GM18517 (cell line): ENCODE measurements around the gene ITGA2.

Experiments used
- ATAC-seq: cut with Tn5 transposase; IDR thresholded peaks from one replicate; pipeline ENCODE4 v1.9.1; 2021; ENCODE audit warnings: mild to moderate bottlenecking, moderate library complexity; ENCODE audit not compliant: unreplicated experiment

The ITGA2 gene

GRCh38 chr5:52988335-52989024 lies 672 bp upstream of the ITGA2 start:
- ATAC-seq, result no peak

GRCh38 chr5:52989781-52990527 lies 802 bp downstream of the ITGA2 start:
- ATAC-seq, result no peak

- no peak for ATAC-seq
Measured at GRCh38 chr5:52990528-52990925, 1.4 kb downstream of the ITGA2 start.

GRCh38 chr5:52993367-52993766 lies 4.2 kb downstream of the ITGA2 start:
- ATAC-seq, result no peak

GRCh38 chr5:52994266-52994665 lies 5.1 kb downstream of the ITGA2 start:
- ATAC-seq, result no peak

GRCh38 chr5:52995095-52995494 lies 5.9 kb downstream of the ITGA2 start:
- ATAC-seq, result no peak

GRCh38 chr5:52995914-52996313 lies 6.8 kb downstream of the ITGA2 start:
- ATAC-seq, result no peak

- ATAC-seq, result no peak
Measured at GRCh38 chr5:52996979-52997378, 7.8 kb downstream of the ITGA2 start.

GRCh38 chr5:52997424-52997823 lies 8.3 kb downstream of the ITGA2 start:
- no peak for ATAC-seq

GRCh38 chr5:52998552-52999313 lies 9.6 kb downstream of the ITGA2 start:
- ATAC-seq, result no peak

GRCh38 chr5:52999344-52999949 lies 10.3 kb downstream of the ITGA2 start:
- ATAC-seq, result no peak

- no peak for ATAC-seq
Measured at GRCh38 chr5:53001541-53001940, 12.4 kb downstream of the ITGA2 start.

GRCh38 chr5:53002491-53002890 lies 13.3 kb downstream of the ITGA2 start:
- ATAC-seq, result no peak

- no peak for ATAC-seq
Measured at GRCh38 chr5:53003144-53003543, 14.0 kb downstream of the ITGA2 start.

GRCh38 chr5:53006911-53007890 lies 18.0 kb downstream of the ITGA2 start:
- ATAC-seq, result no peak

GRCh38 chr5:53008751-53009150 lies 19.6 kb downstream of the ITGA2 start:
- peak; percentile 95 for ATAC-seq

GRCh38 chr5:53009816-53010215 lies 20.7 kb downstream of the ITGA2 start:
- no peak for ATAC-seq

- no peak for ATAC-seq
Measured at GRCh38 chr5:53010814-53011213, 21.7 kb downstream of the ITGA2 start.

GRCh38 chr5:53011233-53011632 lies 22.1 kb downstream of the ITGA2 start:
- no peak for ATAC-seq

- no peak for ATAC-seq
Measured at GRCh38 chr5:53013857-53014256, 24.7 kb downstream of the ITGA2 start.
